CD4-positive, CD25-positive, alpha-beta regulatory T cell (primary cell): ENCODE measurements around the gene NR2F1-AS1. TPM values are rescaled to one million over a fixed set of nuclear protein-coding genes. Genes with fewer than 3 reads are reported as not detected.

Experiments
- ATAC-seq, 2 donors: fragments of 150-1000 bp; cut with Tn5 transposase; one replicate each; pipeline ENCODE4 v1.10.0; 2021; ENCODE audit warnings: low read depth in 2 of 2, moderate number of reproducible peaks in 2 of 2, moderate library complexity in 1 of 2
- DNase-seq, 3 donors: peaks; one replicate each; pipeline versions ENCODE4 v3.0.0 to v3.0.0-alpha.2; 2012 to 2022; ENCODE audit warnings: mixed read lengths in 1 of 3
- H3K27ac ChIP-seq: one replicate; pipeline ENCODE4 v1.7.0; 2013; ENCODE audit warnings: mild to moderate bottlenecking, low read length; ENCODE audit not compliant: insufficient read depth, poor library complexity, severe bottlenecking
- H3K27me3 ChIP-seq: one replicate; pipeline ENCODE4 v1.7.0; 2013; ENCODE audit warnings: low read length; ENCODE audit not compliant: control insufficient read depth, insufficient read depth
- H3K36me3 ChIP-seq: one replicate; pipeline ENCODE4 v1.7.0; 2013; ENCODE audit warnings: mild to moderate bottlenecking, low read length, moderate library complexity; ENCODE audit not compliant: control insufficient read depth, insufficient read depth
- H3K4me1 ChIP-seq: 2 replicates; pipeline ENCODE4 v1.7.0; 2013; ENCODE audit warnings: mild to moderate bottlenecking, low read length; ENCODE audit not compliant: insufficient read depth, control insufficient read depth, poor library complexity, severe bottlenecking
- H3K4me3 ChIP-seq: one replicate; pipeline ENCODE4 v1.7.0; 2013; ENCODE audit warnings: low read depth, mild to moderate bottlenecking, low read length, moderate library complexity
- H3K9me3 ChIP-seq, 2 experiments: 1 replicate in 1 of 2; 2 replicates in 1 of 2; pipeline ENCODE4 v1.7.0; 2013; ENCODE audit warnings: low read length in 2 of 2, mild to moderate bottlenecking in 1 of 2, moderate library complexity in 1 of 2; ENCODE audit not compliant: control insufficient read depth in 2 of 2
- H3K27ac Mint-ChIP-seq, 3 donors: one replicate each; pipeline ENCODE4 v1.8.0; 2020 to 2022; ENCODE audit warnings: mild to moderate bottlenecking in 3 of 3, mixed read lengths in 3 of 3, moderate library complexity in 2 of 3
- H3K27me3 Mint-ChIP-seq: one replicate; pipeline ENCODE4 v1.8.0; 2022; ENCODE audit warnings: mild to moderate bottlenecking, mixed read lengths
- H3K36me3 Mint-ChIP-seq: one replicate; pipeline ENCODE4 v1.8.0; 2020; ENCODE audit warnings: mixed read lengths
- H3K4me1 Mint-ChIP-seq, 4 donors: one replicate each; pipeline ENCODE4 v1.8.0; 2020 to 2022; ENCODE audit warnings: mixed read lengths in 4 of 4, mild to moderate bottlenecking in 1 of 4
- H3K4me3 Mint-ChIP-seq, 4 donors: one replicate each; pipeline ENCODE4 v1.8.0; 2020 to 2022; ENCODE audit warnings: mild to moderate bottlenecking in 4 of 4, mixed read lengths in 4 of 4, moderate library complexity in 3 of 4
- H3K9me3 Mint-ChIP-seq, 7 donors: one replicate each; pipeline ENCODE4 v1.8.0; 2020 to 2022; ENCODE audit warnings: mixed read lengths in 7 of 7, mild to moderate bottlenecking in 3 of 7, moderate library complexity in 2 of 7
- polyA plus RNA-seq, 4 donors: library from polyadenylated mRNA; unstranded; fragments of 300-500 nt; fragmentation: Illumina TruSeq; gene quantifications; one replicate each; pipeline ENCODE4 v1.2.3, GENCODE V29; 2021
- total RNA-seq: library from RNA; stranded (reverse); gene quantifications from one replicate; pipeline ENCODE4 v1.2.3, GENCODE V29; 2022

The NR2F1-AS1 gene
- total and polyA plus RNA-seq, 5 donors from 2014 or later = not detected

DNA sequence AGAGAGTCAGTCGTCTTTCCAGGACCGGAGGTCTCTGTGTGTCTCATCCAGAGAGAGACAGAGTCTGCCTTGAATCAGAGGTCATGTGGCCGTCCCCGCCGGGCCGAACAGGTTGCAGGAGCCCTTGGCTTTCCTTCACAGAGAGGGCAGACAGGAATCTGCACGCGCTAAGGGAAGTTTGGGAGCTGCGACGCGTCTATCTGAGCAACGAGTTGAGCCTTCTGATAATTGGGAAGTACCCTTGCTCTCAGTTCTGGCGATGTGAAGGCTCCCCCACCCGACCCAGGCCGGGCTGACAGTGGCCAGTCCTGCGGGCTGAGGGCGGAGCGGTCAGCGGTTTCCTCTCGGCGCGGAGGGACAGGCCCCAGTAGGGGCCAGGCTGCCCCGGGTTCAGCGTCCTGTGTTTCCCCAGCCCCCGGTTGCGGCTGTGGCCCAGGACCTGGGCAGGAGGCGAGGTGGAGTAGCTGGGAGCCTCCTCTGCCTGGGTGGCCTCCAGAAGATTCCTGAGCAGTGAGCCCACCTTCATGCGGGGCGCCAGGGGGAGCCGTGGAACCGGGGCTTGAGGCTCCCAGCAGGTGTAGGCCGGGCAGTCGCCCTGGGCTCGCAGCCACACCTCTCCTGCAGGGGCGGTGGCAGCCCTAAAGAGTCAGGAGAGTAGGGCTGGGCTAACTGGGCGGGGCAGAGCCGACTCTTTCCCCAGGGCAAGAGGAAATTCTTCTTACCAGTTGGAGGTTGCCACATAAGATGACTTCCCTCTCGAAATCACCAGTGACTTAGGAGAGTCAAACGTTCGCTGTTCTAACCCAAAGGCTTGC is 15.9 kb upstream of the NR2F1-AS1 start:
- H3K4me3 ChIP-seq = no peak overlapping the region
- H3K9me3 Mint-ChIP-seq = peaks cover 0 to 10% (median 2%) of the 10 kb centered on the region in 7 donors

DNA sequence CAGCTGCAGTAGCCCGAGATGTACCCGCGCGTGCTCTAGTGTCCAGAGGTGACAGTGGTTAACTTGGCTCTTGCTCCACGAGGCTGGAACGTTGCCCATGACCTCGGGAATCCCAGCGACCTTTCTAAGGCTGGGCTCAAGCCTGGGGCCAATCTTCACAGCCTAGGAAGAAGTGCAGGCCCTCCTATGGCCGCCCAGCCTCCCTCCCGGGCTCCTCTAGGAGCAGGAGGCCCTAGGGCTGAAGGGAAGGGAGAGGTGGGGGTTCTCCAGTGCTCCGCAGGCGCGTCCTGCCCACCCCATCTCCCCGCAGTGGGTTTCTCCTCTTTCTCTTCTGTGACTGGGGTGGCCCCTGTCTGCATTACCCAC is 15.3 kb upstream of the NR2F1-AS1 start:
- DNase-seq = no peak
- H3K9me3 ChIP-seq = peaks cover 0 to 13% of the 10 kb centered on the region in 2 experiments
- H3K36me3 ChIP-seq = no peaks in the 10 kb centered on the region
- H3K4me3 ChIP-seq = no peak overlapping the region
- H3K4me1 Mint-ChIP-seq = peaks cover 0 to 14% (median 1%) of the 10 kb centered on the region in 4 donors
- peaks cover 13% of the 10 kb centered on the region for H3K4me1 ChIP-seq
- H3K36me3 Mint-ChIP-seq = no peaks in the 10 kb centered on the region
- no peak overlapping the region for H3K27ac Mint-ChIP-seq
- H3K27me3 ChIP-seq = peaks cover 63% of the 10 kb centered on the region
- H3K9me3 Mint-ChIP-seq = peaks cover 0 to 8% (median 2%) of the 10 kb centered on the region in 7 donors
- peaks cover 56% of the 10 kb centered on the region for H3K27me3 Mint-ChIP-seq
- peak overlapping the region in 1 of 4 donors; percentile 18 for H3K4me3 Mint-ChIP-seq
- no peak overlapping the region for H3K27ac ChIP-seq
- no peak for ATAC-seq

More for the DNA sequence above, 15.9 kb upstream of the NR2F1-AS1 start:
- H3K27ac ChIP-seq = no peak overlapping the region
- no peaks in the 10 kb centered on the region for H3K36me3 ChIP-seq
- DNase-seq (no peak), ATAC-seq (no peak)
- peaks cover 0 to 13% of the 10 kb centered on the region in 2 experiments for H3K9me3 ChIP-seq
- H3K4me1 Mint-ChIP-seq = peaks cover 0 to 17% (median 2%) of the 10 kb centered on the region in 4 donors
- no peaks in the 10 kb centered on the region for H3K36me3 Mint-ChIP-seq
- peaks cover 50% of the 10 kb centered on the region for H3K27me3 Mint-ChIP-seq
- peaks cover 64% of the 10 kb centered on the region for H3K27me3 ChIP-seq
- H3K4me3 Mint-ChIP-seq = no peak overlapping the region
- H3K4me1 ChIP-seq = peaks cover 13% of the 10 kb centered on the region
- H3K27ac Mint-ChIP-seq = no peak overlapping the region

DNA sequence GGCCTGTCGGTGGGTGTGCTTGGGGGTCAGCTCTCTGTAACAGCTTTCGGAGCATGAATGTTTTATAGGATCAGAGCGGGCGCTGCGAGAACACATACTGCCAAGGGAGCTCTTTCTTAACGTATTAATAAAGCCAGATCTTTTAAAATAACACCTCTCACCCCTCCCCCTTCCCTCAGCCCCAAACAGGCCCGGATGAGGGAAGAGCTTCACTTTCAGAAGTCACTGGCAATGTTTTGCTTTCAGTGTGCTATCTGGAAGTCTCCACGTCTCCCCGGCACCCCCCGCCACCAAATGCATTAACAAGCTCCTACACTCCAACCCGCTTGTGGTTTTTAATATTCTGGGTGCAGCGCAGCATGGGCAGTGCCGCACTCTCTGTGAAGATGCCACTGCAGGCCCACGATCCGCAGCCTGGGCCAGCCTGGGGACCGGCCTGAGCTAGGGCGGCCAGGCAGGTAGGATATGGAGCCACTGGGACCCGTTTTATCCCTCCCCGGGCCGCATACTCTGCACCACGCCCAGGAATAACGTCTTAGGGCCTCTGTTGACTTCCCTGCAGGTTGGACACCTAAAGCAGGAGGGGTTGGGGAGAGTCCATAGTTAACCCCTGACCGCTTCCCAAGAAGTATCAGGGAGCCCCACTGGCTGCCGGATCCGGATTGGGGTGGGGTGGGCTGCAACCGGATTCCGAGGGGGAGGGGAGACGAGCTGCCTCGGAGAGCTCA is 14.6 kb upstream of the NR2F1-AS1 start:
- Mint-ChIP-seq H3K27ac (no peak overlapping the region), H3K36me3 (no peaks in the 10 kb centered on the region), H3K4me3 (peak overlapping the region in 2 of 4 donors; percentile 29 to 31), H3K9me3 (peaks cover 0 to 8% (median 2%) of the 10 kb centered on the region in 7 donors), H3K4me1 (peaks cover 0 to 13% (median under 1%) of the 10 kb centered on the region in 4 donors), H3K27me3 (peaks cover 63% of the 10 kb centered on the region)
- Histone ChIP-seq H3K9me3 (peaks cover 0 to 13% of the 10 kb centered on the region in 2 experiments), H3K4me1 (peaks cover 13% of the 10 kb centered on the region), H3K27ac (no peak overlapping the region), H3K36me3 (no peaks in the 10 kb centered on the region), H3K27me3 (peaks cover 63% of the 10 kb centered on the region), H3K4me3 (no peak overlapping the region)
- no peak for ATAC-seq
- no peak for DNase-seq

DNA sequence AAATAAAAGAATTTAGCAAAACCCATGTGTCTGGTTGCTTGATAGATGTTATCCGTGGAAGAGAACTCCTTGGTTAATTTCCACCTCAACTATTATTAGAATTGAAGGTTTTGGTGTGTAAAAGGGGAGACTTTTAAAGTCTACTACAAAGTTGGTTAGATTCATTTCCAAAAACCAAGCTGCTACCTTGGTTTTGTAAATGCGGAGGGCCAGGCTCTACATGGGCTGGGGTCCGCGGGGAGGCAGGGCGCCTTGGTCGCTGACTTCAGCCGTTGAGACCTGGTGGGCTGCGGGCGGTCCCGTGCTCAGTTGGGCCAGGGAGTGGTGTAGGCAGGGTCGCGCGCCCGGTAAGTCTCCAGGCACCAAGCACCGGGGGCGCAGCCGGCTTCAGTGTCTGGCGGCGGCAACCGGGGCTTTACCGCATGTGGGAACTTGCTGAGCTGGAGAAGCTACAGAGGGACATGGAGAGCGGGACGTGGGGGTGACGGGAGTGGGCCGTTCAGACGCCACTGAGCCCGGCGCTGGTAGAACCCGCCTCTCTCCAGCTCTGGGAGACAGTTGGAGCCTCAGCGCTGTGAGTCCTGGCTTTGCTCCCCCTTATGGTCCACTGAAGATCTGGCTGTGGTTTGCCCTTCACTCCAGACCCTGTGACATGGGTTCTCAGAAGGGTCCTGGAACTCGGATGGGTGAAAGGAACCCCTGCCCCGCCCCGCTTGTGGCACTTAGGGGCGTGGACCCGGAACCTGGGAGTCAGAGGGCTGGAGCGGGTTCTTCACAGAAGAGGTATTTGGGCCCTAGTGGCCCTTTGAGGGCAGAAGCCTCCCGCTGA is 13.8 kb upstream of the NR2F1-AS1 start:
- Mint-ChIP-seq H3K27ac (no peak overlapping the region), H3K27me3 (peaks cover 71% of the 10 kb centered on the region), H3K36me3 (no peaks in the 10 kb centered on the region), H3K9me3 (peaks cover 0 to 8% (median 2%) of the 10 kb centered on the region in 7 donors), H3K4me1 (peaks cover 0 to 13% (median under 1%) of the 10 kb centered on the region in 4 donors), H3K4me3 (peak overlapping the region in 1 of 4 donors; percentile 29)
- Histone ChIP-seq H3K9me3 (peaks cover 0 to 13% of the 10 kb centered on the region in 2 experiments), H3K27ac (no peak overlapping the region), H3K36me3 (no peaks in the 10 kb centered on the region), H3K4me3 (no peak overlapping the region), H3K4me1 (peaks cover 13% of the 10 kb centered on the region), H3K27me3 (peaks cover 62% of the 10 kb centered on the region)
- no peak for ATAC-seq
- DNase-seq = no peak

DNA sequence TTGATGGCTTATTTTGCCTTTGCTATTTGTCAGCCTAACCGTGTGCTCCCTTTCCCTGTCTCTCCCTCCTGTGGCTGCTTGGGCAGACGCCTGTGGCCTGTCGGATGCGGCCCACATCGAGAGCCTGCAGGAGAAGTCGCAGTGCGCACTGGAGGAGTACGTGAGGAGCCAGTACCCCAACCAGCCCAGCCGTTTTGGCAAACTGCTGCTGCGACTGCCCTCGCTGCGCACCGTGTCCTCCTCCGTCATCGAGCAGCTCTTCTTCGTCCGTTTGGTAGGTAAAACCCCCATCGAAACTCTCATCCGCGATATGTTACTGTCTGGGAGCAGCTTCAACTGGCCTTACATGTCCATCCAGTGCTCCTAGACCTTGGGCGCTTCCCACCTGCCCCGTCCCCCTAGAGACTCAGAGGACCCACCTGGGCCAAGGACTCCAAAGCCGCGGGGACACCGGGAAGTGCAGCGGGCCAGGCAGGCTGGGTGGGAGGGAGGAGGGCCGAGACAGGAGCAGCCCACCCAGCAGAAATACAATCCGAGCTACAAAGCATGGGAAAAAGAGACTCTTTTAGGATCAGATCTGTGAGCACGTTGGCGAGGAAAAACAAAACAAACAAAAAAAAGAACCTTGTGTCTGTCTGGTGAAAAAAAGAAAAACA is 12.6 kb upstream of the NR2F1-AS1 start:
- H3K27ac Mint-ChIP-seq = no peak overlapping the region

DNA sequence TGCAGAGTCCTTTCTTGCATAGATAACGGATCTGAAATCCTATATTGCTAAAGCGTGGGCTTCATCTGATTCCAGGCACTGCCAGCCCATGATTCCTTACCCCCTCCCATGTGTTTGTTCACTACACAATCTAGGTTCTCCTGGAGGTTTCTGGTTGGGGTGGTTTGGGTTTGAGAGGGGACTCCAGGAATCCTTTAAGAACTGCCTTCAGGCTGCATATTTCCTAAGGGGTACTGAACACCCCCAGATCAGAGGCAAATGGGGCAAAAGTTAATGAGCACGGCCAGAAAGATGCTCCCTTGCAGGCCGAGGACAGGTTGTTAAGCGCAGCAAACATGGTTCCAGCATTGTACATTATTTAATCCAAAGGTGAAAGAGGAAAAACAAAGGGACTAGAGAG is 11.9 kb upstream of the NR2F1-AS1 start:
- peaks cover 0 to 13% of the 10 kb centered on the region in 2 experiments for H3K9me3 ChIP-seq
- no peak overlapping the region for H3K4me3 ChIP-seq
- H3K4me1 Mint-ChIP-seq = peaks cover 0 to 22% (median 3%) of the 10 kb centered on the region in 4 donors
- H3K27me3 ChIP-seq = peaks cover 54% of the 10 kb centered on the region
- peaks cover 7% of the 10 kb centered on the region for H3K4me1 ChIP-seq
- H3K36me3 Mint-ChIP-seq = no peaks in the 10 kb centered on the region
- peaks cover 88% of the 10 kb centered on the region for H3K27me3 Mint-ChIP-seq
- no peaks in the 10 kb centered on the region for H3K36me3 ChIP-seq
- H3K9me3 Mint-ChIP-seq = peaks cover 0 to 9% (median 5%) of the 10 kb centered on the region in 7 donors
- ATAC-seq = no peak
- H3K27ac Mint-ChIP-seq = no peak overlapping the region
- DNase-seq = no peak
- no peak overlapping the region for H3K27ac ChIP-seq
- no peak overlapping the region for H3K4me3 Mint-ChIP-seq

More for the DNA sequence above, 12.6 kb upstream of the NR2F1-AS1 start:
- Histone ChIP-seq H3K4me3 (no peak overlapping the region), H3K27ac (no peak overlapping the region), H3K36me3 (no peaks in the 10 kb centered on the region), H3K4me1 (peaks cover 9% of the 10 kb centered on the region), H3K27me3 (peaks cover 61% of the 10 kb centered on the region), H3K9me3 (peaks cover 0 to 13% of the 10 kb centered on the region in 2 experiments)
- no peak for ATAC-seq
- DNase-seq = no peak
- Mint-ChIP-seq H3K4me3 (peak overlapping the region in 1 of 4 donors; percentile 40), H3K36me3 (no peaks in the 10 kb centered on the region), H3K9me3 (peaks cover 0 to 8% (median 5%) of the 10 kb centered on the region in 7 donors), H3K27me3 (peaks cover 83% of the 10 kb centered on the region), H3K4me1 (peaks cover 0 to 18% (median 3%) of the 10 kb centered on the region in 4 donors)
